ENCODE data around the gene PRMT9. TPM values are rescaled to one million over a fixed set of nuclear protein-coding genes. Genes with fewer than 3 reads are reported as not detected.
A peak's percentile ranks its signal among the peaks of the same experiment; 100 is the strongest.

PRMT9 gene
- total RNA-seq: 11.2 and 11.3 TPM in 2 replicates

GRCh38 chr4:147683717-147684700 is at the start of gene PRMT9:
Gene PRMT9, minus strand, starts transcription at chr4:147684163. Its CDS starts 176 bp downstream, at chr4:147683987.
- no peak for TF ChIP-seq CTCF (IDR thresholded peaks at IDR 0.05; ENCODE audit: insufficient read depth, low read depth, low read length)
- peak; percentile 94 for DNase-seq (ENCODE audit: low read depth)
- H3K4me3 ChIP-seq (ENCODE audit: low read depth, low read length): peak within 1 kb of the TSS; percentile 95

GRCh38 chr4:147732518-147733235 is 48.7 kb upstream of the PRMT9 start:
- no peak for TF ChIP-seq CTCF (IDR thresholded peaks at IDR 0.05; ENCODE audit: insufficient read depth, low read depth, low read length)
- peak; percentile 63 for DNase-seq (ENCODE audit: low read depth)
- peak overlapping the region; percentile 87 for H3K4me3 ChIP-seq (ENCODE audit: low read depth, low read length)

GRCh38 chr4:147731580-147732517 is 47.9 kb upstream of the PRMT9 start, which contains the start of gene ARHGAP10:
Gene ARHGAP10, plus strand, starts transcription at chr4:147732088. Its CDS starts 214 bp downstream, at chr4:147732302.
- peak; percentile 85 for DNase-seq (ENCODE audit: low read depth)
- TF ChIP-seq CTCF (IDR thresholded peaks at IDR 0.05; ENCODE audit: insufficient read depth, low read depth, low read length): no peak
- H3K4me3 ChIP-seq (ENCODE audit: low read depth, low read length): peak within 1 kb of the TSS; percentile 87

GRCh38 chr4:147730333-147730732 is 46.4 kb upstream of the PRMT9 start:
- no peak overlapping the region for H3K4me3 ChIP-seq (ENCODE audit: low read depth, low read length)
- peak; percentile 36 for DNase-seq (ENCODE audit: low read depth)
- no peak for TF ChIP-seq CTCF (IDR thresholded peaks at IDR 0.05; ENCODE audit: insufficient read depth, low read depth, low read length)

GRCh38 chr4:147727476-147728028 is 43.6 kb upstream of the PRMT9 start:
- DNase-seq (ENCODE audit: low read depth): no peak
- no peak for TF ChIP-seq CTCF (IDR thresholded peaks at IDR 0.05; ENCODE audit: insufficient read depth, low read depth, low read length)
- H3K4me3 ChIP-seq (ENCODE audit: low read depth, low read length): no peak overlapping the region

GRCh38 chr4:147725673-147726072 is 41.7 kb upstream of the PRMT9 start:
- TF ChIP-seq CTCF (IDR thresholded peaks at IDR 0.05; ENCODE audit: insufficient read depth, low read depth, low read length): no peak
- no peak for DNase-seq (ENCODE audit: low read depth)
- no peak overlapping the region for H3K4me3 ChIP-seq (ENCODE audit: low read depth, low read length)
